Stimulated activated naive CD4-positive, alpha-beta T cell treated with Interleukin-2 at 50 U/mL for 16 hours (primary cell): ENCODE measurements around the gene TALDO1.

ENCODE experiments used
- DNase-seq: peaks from one replicate; lab custom pipeline; 2025; lab: John Stamatoyannopoulos, UW

Gene TALDO1

GRCh38 chr11:747158-748006 lies at the start of gene TALDO1:
TALDO1 (plus strand) TSS chr11:747464; CDS start chr11:747482, 18 bp downstream.
- peak; percentile 82 for DNase-seq

DNA sequence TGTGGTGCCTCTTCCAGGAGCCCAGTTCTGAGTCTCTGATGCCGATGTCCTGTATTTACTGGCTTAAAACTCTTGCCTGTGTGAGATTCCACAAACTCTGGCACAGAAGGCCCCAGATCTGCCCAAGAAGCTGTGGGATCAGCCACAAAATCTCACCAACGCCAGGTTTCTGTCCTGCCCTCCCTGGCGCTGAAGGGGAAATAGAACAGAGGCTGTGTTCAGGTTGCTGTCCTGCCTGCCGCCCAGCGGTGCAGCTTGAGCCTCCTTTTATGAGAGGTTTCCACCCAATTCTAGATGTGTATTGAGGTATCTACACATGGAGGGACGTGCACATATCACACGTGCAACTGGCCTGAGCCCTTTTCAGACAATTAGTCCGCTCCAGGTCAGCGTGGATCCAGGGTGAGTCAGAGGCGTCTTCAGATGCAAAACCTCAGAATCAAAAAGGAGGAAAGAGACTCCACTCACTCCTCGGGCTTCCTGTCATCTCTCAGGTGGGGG lies 49.4 kb upstream of the TALDO1 start:
- DNase-seq, result no peak

DNA sequence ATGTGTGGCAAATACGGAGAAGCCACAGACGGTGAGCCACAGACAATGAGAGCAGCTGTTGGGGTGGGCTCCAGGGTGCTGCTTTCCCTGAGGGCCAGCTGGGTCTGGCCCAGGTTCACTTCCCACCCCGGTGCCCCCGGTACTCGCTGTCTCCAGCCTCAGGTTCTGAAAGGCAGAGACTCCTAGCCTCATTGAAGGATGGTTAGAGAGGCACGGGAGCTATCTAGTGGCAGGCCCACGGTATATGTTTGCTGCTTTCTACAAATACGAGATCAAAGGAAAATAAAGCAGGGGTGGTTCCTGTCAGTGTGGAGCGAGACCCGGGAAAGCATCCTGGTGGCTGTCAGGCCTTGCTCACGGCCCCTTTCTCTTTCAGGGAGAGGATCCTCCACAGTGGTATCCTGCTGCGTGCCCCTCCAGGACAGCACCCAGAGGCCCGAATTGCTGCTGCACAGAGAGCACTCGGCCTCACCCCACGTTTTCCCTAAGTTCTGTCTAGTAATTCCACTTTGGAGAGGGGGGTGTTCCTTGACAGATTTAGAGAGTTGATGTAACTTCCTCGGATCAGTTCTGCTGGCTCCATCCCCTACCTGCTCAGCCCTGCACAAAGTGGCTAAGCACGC lies 48.7 kb upstream of the TALDO1 start:
- no peak for DNase-seq

DNA sequence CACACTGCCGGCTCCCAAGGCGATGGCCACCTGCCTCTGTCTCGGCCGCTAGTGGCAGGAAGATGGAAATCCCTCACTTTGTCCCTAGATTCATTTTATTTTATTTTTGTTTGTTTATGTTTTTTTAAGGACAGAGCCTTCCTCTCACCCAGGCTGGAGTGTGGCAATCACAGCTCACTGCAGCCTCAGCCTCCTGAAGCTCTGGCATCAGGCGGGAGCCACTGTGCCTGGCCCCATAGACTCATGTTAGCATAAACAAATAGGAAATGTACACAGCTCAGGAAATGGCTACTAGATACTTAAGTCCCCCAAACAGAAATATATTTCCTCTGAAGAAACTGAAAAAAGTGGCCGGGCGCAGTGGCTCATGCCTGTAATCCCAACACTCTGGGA lies 48.2 kb upstream of the TALDO1 start:
- DNase-seq, result no peak

- DNase-seq, result no peak
Measured at GRCh38 chr11:699753-700152, 47.5 kb upstream of the TALDO1 start.

DNA sequence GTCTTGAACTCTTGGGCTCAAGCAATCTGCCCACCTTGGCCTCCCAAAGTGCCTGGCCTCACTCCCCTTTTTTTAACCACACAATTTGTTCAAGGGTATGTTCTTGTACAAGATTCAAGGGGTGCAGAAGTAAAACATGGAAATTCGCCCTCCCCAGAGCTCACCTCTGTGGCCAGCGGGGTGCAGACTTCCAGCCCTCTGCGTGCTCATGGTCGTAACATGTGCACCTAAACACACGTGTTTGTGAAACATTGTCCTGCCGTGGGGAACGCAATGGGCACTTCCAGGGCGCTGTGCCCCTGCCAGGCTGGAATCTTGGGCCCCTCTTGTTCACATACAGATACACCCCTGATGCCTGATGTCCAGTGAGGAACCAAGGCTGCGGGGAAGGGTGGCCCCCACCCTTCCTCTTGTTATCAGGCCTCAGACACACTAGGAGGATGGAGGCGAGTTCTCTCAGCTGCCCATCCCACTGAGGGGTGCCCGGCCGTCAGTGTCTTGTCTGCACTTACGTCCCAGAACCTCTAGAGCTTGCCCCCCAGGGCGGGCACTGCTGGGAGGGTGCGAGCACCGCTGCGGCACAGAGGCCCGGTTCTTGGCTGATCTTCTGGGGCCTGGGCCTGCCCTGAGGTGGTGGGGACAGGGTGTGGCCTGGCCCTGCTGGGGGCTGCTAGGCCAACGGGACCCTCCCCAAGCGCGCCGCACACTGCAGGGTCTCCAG lies 45.4 kb upstream of the TALDO1 start:
- no peak for DNase-seq

GRCh38 chr11:702462-703461 lies 44.5 kb upstream of the TALDO1 start:
- DNase-seq, result no peak

DNA sequence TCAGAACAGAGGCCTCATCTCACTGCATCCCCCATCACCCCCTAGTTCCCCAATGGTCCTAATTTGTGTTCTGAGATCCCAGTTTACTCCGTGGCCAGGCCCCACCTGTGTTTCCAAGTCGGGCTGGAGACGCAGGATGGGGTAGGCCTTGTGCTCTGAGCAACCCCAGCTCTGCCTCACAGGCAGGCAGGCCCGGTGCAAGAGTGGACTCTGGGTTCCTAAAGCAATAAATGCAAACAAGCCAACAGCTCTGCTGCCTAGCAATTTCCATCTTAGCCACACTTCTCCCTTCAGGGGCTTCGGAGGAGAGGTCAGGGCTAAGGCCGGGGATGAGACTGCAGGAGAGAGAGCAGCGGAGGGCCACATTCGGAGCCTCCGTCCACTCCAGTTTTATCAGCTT lies 43.8 kb upstream of the TALDO1 start:
- no peak for DNase-seq

DNA sequence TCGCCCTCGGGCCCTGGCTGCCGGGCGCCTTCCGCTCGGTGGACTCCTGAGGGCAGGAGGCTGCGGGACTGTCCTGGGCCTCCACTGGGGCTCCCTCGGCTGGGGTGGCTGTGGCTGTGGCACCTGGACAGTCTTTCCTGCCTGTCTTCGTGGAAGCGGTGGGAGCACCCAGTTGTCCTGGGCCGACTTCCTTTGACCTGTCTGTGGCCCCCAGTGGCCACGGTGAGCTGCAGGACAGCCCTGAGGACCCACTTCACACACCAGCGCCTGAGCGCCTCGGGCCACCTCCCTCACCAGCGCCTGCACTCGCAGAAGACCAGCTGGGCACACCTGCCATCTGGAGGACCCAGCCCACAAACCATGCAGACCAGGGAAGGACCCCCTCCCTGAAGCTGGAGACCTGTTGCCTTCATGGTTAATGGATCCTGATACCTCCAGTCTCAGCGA lies 43.0 kb upstream of the TALDO1 start:
- DNase-seq, result no peak

- DNase-seq, result no peak
Measured at GRCh38 chr11:704781-705645, 42.3 kb upstream of the TALDO1 start.

DNA sequence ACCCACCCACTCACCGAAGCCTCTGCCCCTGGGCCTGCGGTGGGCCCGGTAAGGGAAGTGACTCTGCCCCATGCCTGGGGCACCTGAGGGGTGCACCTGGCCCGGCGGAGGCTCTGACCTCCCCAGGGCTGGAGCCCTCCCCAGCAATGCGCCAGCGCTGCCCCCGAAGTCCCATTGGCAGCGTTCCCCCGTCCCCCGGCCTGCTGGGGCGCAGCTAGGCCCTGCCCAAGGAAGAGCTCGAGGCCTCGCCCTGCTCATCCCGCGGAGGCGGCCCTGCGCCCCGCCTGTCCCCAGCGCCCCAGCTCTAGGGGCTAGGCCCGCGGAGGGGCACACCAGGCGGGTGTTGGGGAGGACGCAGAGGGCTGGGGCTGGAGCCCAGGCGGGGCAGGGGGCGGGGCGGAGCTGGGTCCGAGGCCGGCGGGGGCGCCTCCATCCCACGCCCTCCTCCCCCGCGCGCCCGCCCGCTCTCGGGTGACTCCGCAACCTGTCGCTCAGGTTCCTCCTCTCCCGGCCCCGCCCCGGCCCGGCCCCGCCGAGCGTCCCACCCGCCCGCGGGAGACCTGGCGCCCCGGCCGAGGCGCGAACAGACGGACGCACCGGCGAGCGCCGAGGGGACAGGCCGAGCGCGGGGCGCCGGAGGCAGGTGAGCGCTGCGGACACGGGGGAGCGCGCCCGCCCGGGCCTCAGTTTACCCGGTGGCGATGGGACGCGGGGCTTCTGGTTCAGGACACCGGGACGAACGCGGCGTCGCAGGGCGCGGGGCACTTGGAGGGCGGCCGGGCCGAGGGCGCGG lies 41.4 kb upstream of the TALDO1 start, which contains the start of gene EPS8L2:
TSS of gene EPS8L2 (plus strand) at position 586 of the 793 bp plus-strand sequence. CDS start 3,177 bp downstream, outside the sequence.
- no peak for DNase-seq

DNA sequence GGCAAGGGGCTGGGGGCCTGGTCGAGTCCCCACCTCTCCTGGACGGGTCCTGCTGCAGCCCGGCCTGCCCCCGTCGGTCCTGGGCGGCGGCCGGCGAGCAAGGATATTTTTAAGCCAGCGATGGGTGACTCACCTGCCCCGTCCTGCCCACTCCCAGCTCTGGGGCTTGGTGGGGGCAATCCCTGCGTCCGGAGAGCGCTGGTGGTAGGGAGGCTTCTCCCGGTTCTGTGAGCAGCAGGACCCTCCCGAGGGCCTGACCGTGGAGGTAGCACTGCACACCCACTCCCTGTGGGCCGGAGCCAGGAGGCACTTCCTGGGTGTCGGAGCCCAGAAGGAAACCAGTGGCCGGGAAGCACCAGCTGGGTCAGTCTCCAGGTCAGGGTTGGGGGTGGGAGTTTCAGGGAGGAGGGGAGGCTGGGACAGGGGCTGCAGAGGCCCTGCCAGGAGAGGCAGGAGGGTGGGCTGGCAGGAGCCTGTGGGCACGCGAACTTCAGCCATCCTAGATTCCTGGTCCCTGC lies 40.8 kb upstream of the TALDO1 start:
- DNase-seq, result no peak

GRCh38 chr11:706957-707816 lies 40.1 kb upstream of the TALDO1 start:
- no peak for DNase-seq

- DNase-seq, result no peak
Measured at GRCh38 chr11:707817-708420, 39.3 kb upstream of the TALDO1 start.

- DNase-seq, result no peak
Measured at GRCh38 chr11:708511-708910, 38.8 kb upstream of the TALDO1 start.

GRCh38 chr11:709109-709997 lies 37.9 kb upstream of the TALDO1 start:
- DNase-seq, result no peak

DNA sequence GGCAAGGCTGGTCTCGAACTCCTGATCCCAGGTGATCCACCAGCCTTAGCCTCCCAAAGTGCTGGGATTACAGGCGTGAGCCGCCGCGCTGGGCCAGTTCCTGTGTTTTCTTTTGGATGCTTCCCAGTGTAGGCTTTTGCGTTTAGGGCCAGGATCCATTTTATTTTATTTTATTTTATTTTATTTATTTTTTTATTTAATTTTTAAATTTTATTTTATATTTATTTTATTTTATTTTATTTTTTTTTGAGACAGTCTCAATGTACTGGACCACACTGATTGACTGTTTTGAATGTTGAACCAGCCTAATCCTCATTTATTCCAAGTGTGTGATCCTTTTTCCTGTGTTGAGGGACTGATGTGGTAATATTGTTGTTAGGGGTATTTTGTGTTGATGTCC lies 32.8 kb upstream of the TALDO1 start:
- DNase-seq, result no peak
